Loucy (cell line): ENCODE data around the gene CRELD2.
A peak's percentile ranks its signal among the peaks of the same experiment; 100 is the strongest.

ENCODE experiments used
- H2AFZ ChIP-seq: fragments of 200-600 bp; sonication (generic); 2 replicates; pipeline ENCODE4 v1.6.0; 2016; ENCODE audit warnings: antibody characterized with exemption, mild to moderate bottlenecking, low read length, moderate library complexity
- H3F3A ChIP-seq: fragments of 200-600 bp; 2 replicates; pipeline ENCODE4 v1.6.0; 2016; ENCODE audit warnings: antibody characterized with exemption, low read depth, mild to moderate bottlenecking
- H3K27me3 ChIP-seq: fragments of 200-600 bp; sonication (generic); 2 replicates; pipeline ENCODE4 v1.6.1; 2014; ENCODE audit warnings: low read length, mild to moderate bottlenecking; ENCODE audit not compliant: insufficient read depth, poor library complexity, severe bottlenecking
- H3K36me3 ChIP-seq: fragments of 200-600 bp; sonication (generic); 2 replicates; pipeline ENCODE4 v1.6.1; 2016; ENCODE audit warnings: low read length; ENCODE audit not compliant: insufficient read depth
- H3K4me1 ChIP-seq: fragments of 200-600 bp; sonication (generic); 2 replicates; pipeline ENCODE4 v1.5.1; 2014; ENCODE audit warnings: low read length, mild to moderate bottlenecking; ENCODE audit not compliant: insufficient read depth, poor library complexity, severe bottlenecking
- H3K4me2 ChIP-seq: fragments of 200-600 bp; sonication (generic); 2 replicates; pipeline ENCODE4 v1.6.0; 2014; ENCODE audit warnings: antibody characterized with exemption, low read length, low read depth, mild to moderate bottlenecking; ENCODE audit not compliant: poor library complexity, severe bottlenecking
- H3K4me3 ChIP-seq: fragments of 200-600 bp; sonication (generic); 2 replicates; pipeline ENCODE4 v1.5.1; 2014; ENCODE audit warnings: low read length, mild to moderate bottlenecking, mixed read lengths; ENCODE audit not compliant: poor library complexity, severe bottlenecking
- H3K79me2 ChIP-seq: fragments of 200-600 bp; sonication (generic); 2 replicates; pipeline ENCODE4 v1.6.1; 2014; ENCODE audit warnings: low read length; ENCODE audit not compliant: insufficient read depth
- H3K9ac ChIP-seq: fragments of 200-600 bp; sonication (generic); 2 replicates; pipeline ENCODE4 v1.6.0; 2014; ENCODE audit warnings: mild to moderate bottlenecking, low read depth, low read length, moderate library complexity; ENCODE audit not compliant: poor library complexity, severe bottlenecking
- H3K9me2 ChIP-seq: fragments of 200-600 bp; sonication (generic); replicated peaks from 2 replicates; pipeline ENCODE4 v1.6.1; 2016; ENCODE audit warnings: low read depth, low read length, mixed read lengths
- H3K9me3 ChIP-seq: fragments of 200-600 bp; sonication (generic); 2 replicates; pipeline ENCODE4 v1.6.1; 2014; ENCODE audit warnings: mild to moderate bottlenecking, antibody characterized with exemption, low read length, low read depth; ENCODE audit not compliant: insufficient read depth
- H4K20me1 ChIP-seq: fragments of 200-600 bp; sonication (generic); 2 replicates; pipeline ENCODE4 v1.6.0; 2014; ENCODE audit warnings: antibody characterized with exemption, low read length, mild to moderate bottlenecking; ENCODE audit not compliant: insufficient read depth, poor library complexity, severe bottlenecking
- EZH2phosphoT487 ChIP-seq: fragments of 200-600 bp; IDR thresholded peaks from 2 replicates; pipeline ENCODE4 v1.6.1; 2018; ENCODE audit warnings: antibody characterized with exemption, mild to moderate bottlenecking, moderate library complexity, borderline replicate concordance
- TF ChIP-seq, protein P1 (sequence below): fragments of 200-600 bp; sonication (generic); conservative IDR thresholded peaks from 2 replicates; pipeline ENCODE4 v1.5.1; 2014; ENCODE audit warnings: mild to moderate bottlenecking, antibody characterized with exemption, low read length

CRELD2 gene

DNA sequence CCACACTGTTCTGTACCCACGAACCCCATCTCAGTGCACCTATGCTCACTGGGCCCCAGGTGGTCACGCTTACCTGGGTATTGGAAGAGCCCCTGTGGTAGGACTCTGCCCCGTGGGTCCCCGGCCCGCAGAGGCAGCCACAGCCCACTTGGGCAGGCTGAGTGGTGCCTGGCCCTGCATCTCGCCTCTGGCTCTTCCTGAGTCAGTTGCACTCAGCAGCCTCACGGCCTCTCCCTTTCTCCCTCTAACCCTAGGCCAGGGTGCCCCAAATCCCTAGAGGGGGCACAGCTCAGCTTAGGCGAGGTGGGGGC is 9.7 kb downstream of the CRELD2 start:
- H3K79me2 ChIP-seq: no peaks in the 10 kb centered on the region
- no peak overlapping the region for H2AFZ ChIP-seq
- H3K4me2 ChIP-seq: no peak overlapping the region
- H3K9me2 ChIP-seq: no peaks in the 10 kb centered on the region
- H3K4me3 ChIP-seq: no peak overlapping the region
- H4K20me1 ChIP-seq: no peaks in the 10 kb centered on the region
- H3K27me3 ChIP-seq: no peaks in the 10 kb centered on the region
- H3K4me1 ChIP-seq: peaks cover 26% of the 10 kb centered on the region
- no peaks in the 10 kb centered on the region for H3K9me3 ChIP-seq
- no peak for TF ChIP-seq EZH2phosphoT487
- TF ChIP-seq, protein P1, sequence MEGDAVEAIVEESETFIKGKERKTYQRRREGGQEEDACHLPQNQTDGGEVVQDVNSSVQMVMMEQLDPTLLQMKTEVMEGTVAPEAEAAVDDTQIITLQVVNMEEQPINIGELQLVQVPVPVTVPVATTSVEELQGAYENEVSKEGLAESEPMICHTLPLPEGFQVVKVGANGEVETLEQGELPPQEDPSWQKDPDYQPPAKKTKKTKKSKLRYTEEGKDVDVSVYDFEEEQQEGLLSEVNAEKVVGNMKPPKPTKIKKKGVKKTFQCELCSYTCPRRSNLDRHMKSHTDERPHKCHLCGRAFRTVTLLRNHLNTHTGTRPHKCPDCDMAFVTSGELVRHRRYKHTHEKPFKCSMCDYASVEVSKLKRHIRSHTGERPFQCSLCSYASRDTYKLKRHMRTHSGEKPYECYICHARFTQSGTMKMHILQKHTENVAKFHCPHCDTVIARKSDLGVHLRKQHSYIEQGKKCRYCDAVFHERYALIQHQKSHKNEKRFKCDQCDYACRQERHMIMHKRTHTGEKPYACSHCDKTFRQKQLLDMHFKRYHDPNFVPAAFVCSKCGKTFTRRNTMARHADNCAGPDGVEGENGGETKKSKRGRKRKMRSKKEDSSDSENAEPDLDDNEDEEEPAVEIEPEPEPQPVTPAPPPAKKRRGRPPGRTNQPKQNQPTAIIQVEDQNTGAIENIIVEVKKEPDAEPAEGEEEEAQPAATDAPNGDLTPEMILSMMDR: no peak
- H3K9ac ChIP-seq: no peak overlapping the region
- no peaks in the 10 kb centered on the region for H3K36me3 ChIP-seq
- H3F3A ChIP-seq: peaks cover 2% of the 10 kb centered on the region; the same call in 1 of the 2 replicates

DNA sequence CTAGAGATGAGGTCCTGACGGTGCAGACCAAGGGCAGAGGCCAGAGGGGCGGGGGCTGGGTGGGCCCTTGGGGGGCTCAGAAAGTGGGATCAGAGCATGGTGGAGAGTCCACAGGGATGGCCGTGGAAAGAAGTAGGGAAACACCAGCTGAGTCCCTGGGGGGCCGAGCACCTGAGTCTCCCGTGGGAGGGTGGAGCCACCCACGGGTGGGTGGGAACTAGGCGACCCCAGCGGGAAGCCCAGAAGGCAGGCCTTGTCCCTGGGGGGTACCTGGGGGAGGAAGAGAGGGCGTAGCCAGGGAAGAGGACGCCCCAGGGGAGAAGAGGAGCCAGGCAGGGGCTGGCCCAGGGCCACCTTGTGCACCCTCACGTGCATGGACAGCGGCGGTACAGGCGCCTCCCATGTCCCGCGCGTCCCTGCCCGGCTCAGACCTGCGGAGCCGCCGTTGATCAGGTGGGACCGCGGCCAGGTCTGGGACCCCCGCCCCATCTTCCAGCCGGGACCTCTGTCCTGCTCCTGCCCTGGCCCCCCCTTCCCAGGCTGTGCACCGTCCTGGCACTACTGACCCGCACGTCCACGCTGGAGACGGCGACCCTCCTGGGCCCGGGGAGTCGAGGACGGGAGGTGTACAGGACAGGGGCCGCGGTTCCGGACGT is 10.2 kb downstream of the CRELD2 start:
- H3K4me2 ChIP-seq: no peak overlapping the region
- H3K4me3 ChIP-seq: no peak overlapping the region
- H3K79me2 ChIP-seq: no peaks in the 10 kb centered on the region
- no peaks in the 10 kb centered on the region for H3K36me3 ChIP-seq
- no peak overlapping the region for H2AFZ ChIP-seq
- peaks cover 32% of the 10 kb centered on the region for H3K4me1 ChIP-seq
- no peaks in the 10 kb centered on the region for H4K20me1 ChIP-seq
- peaks cover 8% of the 10 kb centered on the region; the same call in 1 of the 2 replicates for H3F3A ChIP-seq
- H3K9me2 ChIP-seq: no peaks in the 10 kb centered on the region
- H3K9ac ChIP-seq: no peak overlapping the region
- no peak for TF ChIP-seq EZH2phosphoT487
- TF ChIP-seq, protein P1: no peak
- no peaks in the 10 kb centered on the region for H3K27me3 ChIP-seq
- H3K9me3 ChIP-seq: no peaks in the 10 kb centered on the region

DNA sequence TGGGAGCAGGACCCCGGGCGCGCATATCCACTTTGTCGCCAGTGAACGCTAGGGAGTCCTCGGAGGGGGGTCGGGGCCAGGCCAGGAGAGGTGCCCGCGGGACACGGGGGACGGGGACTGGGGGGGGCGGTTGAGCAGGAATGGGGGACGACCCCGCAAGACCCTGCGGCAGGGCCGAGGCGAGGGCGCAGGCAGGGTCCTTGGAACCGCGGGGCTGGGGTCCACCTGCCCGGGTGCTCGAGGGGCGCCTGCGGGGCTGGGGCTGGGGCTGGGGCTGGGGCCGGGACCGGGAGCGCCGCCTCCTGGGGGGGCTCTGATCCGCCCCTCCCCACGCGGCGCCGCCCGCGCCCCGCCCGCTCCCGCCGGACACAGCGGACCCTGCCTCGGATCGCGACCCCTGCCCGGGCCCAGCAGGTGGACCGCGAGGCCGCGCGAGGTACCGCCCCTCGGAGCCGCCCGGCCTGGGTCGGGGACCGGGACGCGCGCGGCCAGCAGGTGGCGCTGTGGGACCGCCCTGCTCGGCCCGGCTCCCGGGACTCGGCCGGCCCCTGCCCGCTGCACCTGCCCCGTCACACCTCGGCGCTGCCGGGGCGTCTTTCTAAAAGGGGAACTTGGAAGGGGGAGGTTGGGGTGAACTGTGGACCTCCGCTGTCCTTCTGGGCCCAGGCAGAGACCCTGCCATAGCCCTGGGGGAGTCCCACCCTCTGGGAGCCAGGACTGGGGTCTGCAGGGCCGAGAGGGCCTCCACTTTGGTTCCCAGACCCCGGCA is 11.0 kb downstream of the CRELD2 start:
- Histone ChIP-seq H3F3A (peaks cover 10% of the 10 kb centered on the region; the same call in 1 of the 2 replicates), H3K36me3 (no peaks in the 10 kb centered on the region), H3K4me2 (peak overlapping the region; percentile 41), H3K9me3 (no peaks in the 10 kb centered on the region), H3K9ac (no peak overlapping the region), H3K27me3 (no peaks in the 10 kb centered on the region), H4K20me1 (no peaks in the 10 kb centered on the region), H2AFZ (peak overlapping the region; percentile 68; the same call in 1 of the 2 replicates), H3K4me1 (peaks cover 39% of the 10 kb centered on the region), H3K4me3 (peak overlapping the region; percentile 16), H3K79me2 (no peaks in the 10 kb centered on the region), H3K9me2 (no peaks in the 10 kb centered on the region)
- TF ChIP-seq, protein P1: peak; percentile 64
- TF ChIP-seq EZH2phosphoT487: no peak
